GM19193 (cell line): ENCODE results near the gene GPNMB.

Experiments
- POLR2A ChIP-seq: IDR thresholded peaks from 4 replicates; pipeline ENCODE4 v1.6.1; 2011; ENCODE audit not compliant: insufficient read depth, insufficient read length; ENCODE audit errors: extremely low read depth

Gene GPNMB

GRCh38 chr7:23247603-23248335 is 1.2 kb downstream of the GPNMB start:
- no peak for TF ChIP-seq POLR2A

- TF ChIP-seq POLR2A: no peak
Observed at GRCh38 chr7:23249486-23249885, 2.9 kb downstream of the GPNMB start.

GRCh38 chr7:23254051-23254681 is 7.6 kb downstream of the GPNMB start:
- no peak for TF ChIP-seq POLR2A

GRCh38 chr7:23256731-23257130 is 10.2 kb downstream of the GPNMB start:
- no peak for TF ChIP-seq POLR2A

GRCh38 chr7:23260371-23260770 is 13.8 kb downstream of the GPNMB start:
- no peak for TF ChIP-seq POLR2A

- TF ChIP-seq POLR2A: no peak
Observed at GRCh38 chr7:23261843-23262452, 15.4 kb downstream of the GPNMB start.

- no peak for TF ChIP-seq POLR2A
Observed at GRCh38 chr7:23264916-23265458, 18.4 kb downstream of the GPNMB start.

- TF ChIP-seq POLR2A: no peak
Observed at GRCh38 chr7:23266918-23267317, 20.3 kb downstream of the GPNMB start.

- TF ChIP-seq POLR2A: no peak
Observed at GRCh38 chr7:23267357-23267756, 20.8 kb downstream of the GPNMB start.

- no peak for TF ChIP-seq POLR2A
Observed at GRCh38 chr7:23268167-23268566, 21.6 kb downstream of the GPNMB start.

- TF ChIP-seq POLR2A: no peak
Observed at GRCh38 chr7:23268746-23269145, 22.2 kb downstream of the GPNMB start.

- no peak for TF ChIP-seq POLR2A
Observed at GRCh38 chr7:23272275-23272674, 25.7 kb downstream of the GPNMB start.

GRCh38 chr7:23273141-23273599 is 26.6 kb downstream of the GPNMB start:
- peak; percentile 27 for TF ChIP-seq POLR2A

GRCh38 chr7:23275912-23276311 is 29.3 kb downstream of the GPNMB start:
- no peak for TF ChIP-seq POLR2A

GRCh38 chr7:23276376-23276775 is 29.8 kb downstream of the GPNMB start:
- no peak for TF ChIP-seq POLR2A
